H1 (cell line): ENCODE data around the gene NECAP2. TPM values are rescaled to one million over a fixed set of nuclear protein-coding genes. Genes with fewer than 3 reads are reported as not detected.

Experiments used
- CTCF ChIA-PET: fragments of 300-600 bp; sonication (Branson Sonifier 250); formaldehyde crosslinking; loops from one replicate; lab custom pipeline; 2021; ENCODE audit not compliant: partially characterized antibody; lab: Charles Lee
- POLR2A ChIA-PET: fragments of 300-600 bp; sonication (Branson Sonifier 250); formaldehyde crosslinking; loops from one replicate; lab custom pipeline; 2021; ENCODE audit warnings: inconsistent platforms; ENCODE audit not compliant: partially characterized antibody; lab: Charles Lee
- DNase-seq, 2 experiments: peaks; one replicate each; pipeline versions ENCODE4 v3.0.0 to v3.0.0-alpha.2; 2010 to 2022; ENCODE audit warnings: low spot score in 2 of 2, low read depth in 1 of 2, mixed read lengths in 1 of 2
- FAIRE-seq: peaks from 2 replicates; lab custom pipeline; 2011; peaks lifted over from hg19 to GRCh38; lab: Jason Lieb, UNC
- H2AFZ ChIP-seq: 2 replicates; pipeline ENCODE4 v1.8.1; 2012; ENCODE audit warnings: low read length, inconsistent platforms
- H2AK5ac ChIP-seq: 2 replicates; pipeline ENCODE4 v1.6.1; 2013; ENCODE audit warnings: low read depth, low read length
- H2BK120ac ChIP-seq: replicated peaks from 2 replicates; pipeline ENCODE3; 2013; ENCODE audit warnings: low read depth, low read length, inconsistent platforms
- H2BK12ac ChIP-seq: 2 replicates; pipeline ENCODE4 v1.6.1; 2013; ENCODE audit warnings: low read depth, low read length
- H2BK15ac ChIP-seq: 2 replicates; pipeline ENCODE4 v1.6.1; 2013; ENCODE audit warnings: low read length
- H2BK20ac ChIP-seq: 2 replicates; pipeline ENCODE4 v1.6.1; 2013; ENCODE audit warnings: low read length
- H2BK5ac ChIP-seq: 2 replicates; pipeline ENCODE4 v1.6.1; 2013; ENCODE audit warnings: low read depth, low read length
- H3K14ac ChIP-seq: 2 replicates; pipeline ENCODE4 v1.6.1; 2013; ENCODE audit warnings: inconsistent platforms; ENCODE audit not compliant: insufficient read length
- H3K18ac ChIP-seq: 2 replicates; pipeline ENCODE4 v1.6.1; 2013; ENCODE audit warnings: low read length; ENCODE audit errors: extremely low read depth
- H3K23ac ChIP-seq: 2 replicates; pipeline ENCODE4 v1.6.1; 2013; ENCODE audit warnings: inconsistent platforms; ENCODE audit not compliant: insufficient read length
- H3K23me2 ChIP-seq: 2 replicates; pipeline ENCODE4 v1.6.1; 2013; ENCODE audit warnings: low read depth, low read length
- H3K27ac ChIP-seq: 2 replicates; pipeline ENCODE4 v1.6.1; 2011; ENCODE audit warnings: low read depth, low read length, inconsistent platforms
- H3K27me3 ChIP-seq, 4 experiments: replicated peaks in 1 of 4; 1 replicate in 1 of 4; 2 replicates in 3 of 4; pipeline versions ENCODE4 v1.6.1 to v1.8.1; 2011 to 2013; ENCODE audit warnings: low read length in 3 of 4, mild to moderate bottlenecking in 3 of 4, inconsistent platforms in 2 of 4, mixed read lengths in 2 of 4, moderate library complexity in 1 of 4; ENCODE audit not compliant: control insufficient read depth in 3 of 4, insufficient read depth in 3 of 4; ENCODE audit errors: extremely low read depth in 1 of 4
- H3K36me3 ChIP-seq, 4 experiments: 2 replicates each; pipeline versions ENCODE4 v1.6.1 to v1.8.1; 2011 to 2013; ENCODE audit warnings: mild to moderate bottlenecking in 4 of 4, low read length in 3 of 4, moderate library complexity in 2 of 4, control low read depth in 1 of 4, inconsistent platforms in 1 of 4; ENCODE audit not compliant: insufficient read depth in 4 of 4, control insufficient read depth in 2 of 4
- H3K4ac ChIP-seq: replicated peaks from 2 replicates; pipeline ENCODE3; 2013; ENCODE audit warnings: low read length, low read depth, mixed read lengths, inconsistent platforms; ENCODE audit not compliant: insufficient read length
- H3K4me1 ChIP-seq, 4 experiments: replicated peaks in 1 of 4; 1 replicate in 1 of 4; 2 replicates in 3 of 4; pipeline versions ENCODE4 v1.6.1 to v1.8.1; 2011 to 2013; ENCODE audit warnings: low read length in 3 of 4, inconsistent platforms in 2 of 4, mixed read lengths in 1 of 4; ENCODE audit not compliant: insufficient read depth in 4 of 4, control insufficient read depth in 3 of 4
- H3K4me2 ChIP-seq, 2 experiments: 2 replicates each; pipeline versions ENCODE4 v1.6.1 to v1.8.1; 2011 to 2013; ENCODE audit warnings: low read depth in 2 of 2, low read length in 2 of 2, control low read depth in 1 of 2, inconsistent platforms in 1 of 2, mild to moderate bottlenecking in 1 of 2; ENCODE audit not compliant: insufficient read depth in 1 of 2
- H3K4me3 ChIP-seq, 4 experiments: fragments of 200-600, 300-600 bp in 1 of 4; sonication (generic), shearing (Covaris generic), sonication (Bioruptor Twin) in 1 of 4; 2 replicates each; pipeline versions ENCODE4 v1.5.1 to v1.8.1; 2011 to 2016; ENCODE audit warnings: low read length in 4 of 4, low read depth in 3 of 4, control low read depth in 2 of 4, inconsistent platforms in 2 of 4, mild to moderate bottlenecking in 2 of 4, mixed read lengths in 1 of 4, moderate library complexity in 1 of 4; ENCODE audit not compliant: insufficient read depth in 2 of 4; ENCODE audit errors: extremely low read depth in 1 of 4
- H3K56ac ChIP-seq: replicated peaks from 2 replicates; pipeline ENCODE3; 2013; ENCODE audit warnings: low read depth, mild to moderate bottlenecking, mixed read lengths, low read length, inconsistent platforms; ENCODE audit not compliant: insufficient read length
- H3K79me1 ChIP-seq: 2 replicates; pipeline ENCODE4 v1.6.1; 2013; ENCODE audit warnings: low read depth, low read length, control low read depth
- H3K79me2 ChIP-seq, 2 experiments: 2 replicates each; pipeline versions ENCODE4 v1.6.1 to v1.8.1; 2012 to 2013; ENCODE audit warnings: low read length in 2 of 2, mild to moderate bottlenecking in 2 of 2, inconsistent platforms in 1 of 2; ENCODE audit not compliant: insufficient read depth in 2 of 2, control insufficient read depth in 1 of 2
- H3K9ac ChIP-seq, 4 experiments: replicated peaks in 1 of 4; 1 replicate in 1 of 4; 2 replicates in 3 of 4; pipeline versions ENCODE4 v1.6.1 to v1.8.1; 2011 to 2013; ENCODE audit warnings: low read depth in 3 of 4, low read length in 3 of 4, control low read depth in 2 of 4, mild to moderate bottlenecking in 2 of 4, moderate library complexity in 2 of 4, inconsistent platforms in 1 of 4; ENCODE audit errors: extremely low read depth in 1 of 4
- H3K9me3 ChIP-seq, 2 experiments: 2 replicates each; pipeline versions ENCODE4 v1.6.1 to v1.8.1; 2012 to 2013; ENCODE audit warnings: mild to moderate bottlenecking in 2 of 2, moderate library complexity in 2 of 2, control low read depth in 1 of 2, inconsistent platforms in 1 of 2, low read depth in 1 of 2, low read length in 1 of 2, mixed read lengths in 1 of 2; ENCODE audit not compliant: insufficient read depth in 2 of 2
- H4K20me1 ChIP-seq, 2 experiments: replicated peaks in 1 of 2; 2 replicates each; pipeline versions ENCODE3 to v1.8.1; 2011 to 2013; ENCODE audit warnings: inconsistent platforms in 2 of 2, low read length in 2 of 2, mild to moderate bottlenecking in 1 of 2; ENCODE audit not compliant: insufficient read depth in 2 of 2, control insufficient read depth in 1 of 2
- H4K5ac ChIP-seq: 2 replicates; pipeline ENCODE4 v1.6.1; 2013; ENCODE audit warnings: low read length, low read depth, mixed read lengths, inconsistent platforms; ENCODE audit not compliant: insufficient read length
- H4K8ac ChIP-seq: 2 replicates; pipeline ENCODE4 v1.8.0; 2013; ENCODE audit warnings: mild to moderate bottlenecking, moderate library complexity, low read length, inconsistent platforms; ENCODE audit not compliant: insufficient read depth; ENCODE audit errors: extremely low read depth
- H4K91ac ChIP-seq: replicated peaks from 2 replicates; pipeline ENCODE3; 2013; ENCODE audit warnings: low read length, mixed read lengths, inconsistent platforms; ENCODE audit not compliant: insufficient read length
- CBX5 ChIP-seq: fragments of 300-800, 300-1000 bp; sonication (generic); IDR thresholded peaks from 2 replicates; pipeline ENCODE4 v1.7.1; 2016; ENCODE audit warnings: antibody characterized with exemption, low read length, low read depth
- CHD2 ChIP-seq: IDR thresholded peaks from 2 replicates; pipeline ENCODE4 v1.6.1; 2012; ENCODE audit warnings: low read length, improper control_type of control experiment
- FOSL1 ChIP-seq: IDR thresholded peaks from 2 replicates; pipeline ENCODE4 v1.6.1; 2011; ENCODE audit warnings: mild to moderate bottlenecking, low read depth, low read length, moderate library complexity; ENCODE audit not compliant: insufficient read depth
- SIRT6 ChIP-seq: IDR thresholded peaks from one replicate; pipeline ENCODE4 v1.7.1; 2012; ENCODE audit warnings: low read length, inconsistent platforms
- SIX5 ChIP-seq: IDR thresholded peaks from 2 replicates; pipeline ENCODE4 v1.6.1; 2011; ENCODE audit warnings: mild to moderate bottlenecking, low read depth, low read length
- WGBS, 2 experiments: shearing (Covaris generic) in 1 of 2; methylation state at CpG; one replicate each; pipeline versions ENCODE4 v1.1.6 to v1.1.7; 2013 to 2015; ENCODE audit warnings: low lambda C conversion rate in 2 of 2, mixed read lengths in 2 of 2, inconsistent platforms in 1 of 2, low coverage in 1 of 2, missing lambda C conversion rate in 1 of 2; ENCODE audit not compliant: insufficient replicate concordance in 2 of 2, insufficient coverage in 1 of 2, insufficient read length in 1 of 2; ENCODE audit errors: extremely low coverage in 1 of 2, missing lambda C conversion rate in 1 of 2; 5-methylcytosine and 5-hydroxymethylcytosine counted together
- polyA plus RNA-seq, 7 experiments: library from polyadenylated mRNA; depleted of rRNA in 3 of 7; stranded (reverse) in 5 of 7; unstranded in 2 of 7; fragments of >200 nt in 5 of 7; fragments of 200-250 nt in 2 of 7; gene quantifications; 1 replicate in 5 of 7; 2 replicates in 1 of 7; 4 replicates in 1 of 7; pipeline versions ENCODE4 v1.2.1 to v1.2.3, GENCODE V29; 2011 to 2013; ENCODE audit warnings: missing spikeins in 2 of 7, mixed read lengths in 2 of 7
- total RNA-seq: library from RNA; stranded (reverse); fragmentation: NEBNext Ultra II Directional; extraction: Animal tissue kit (Norgen Biotek cat#: 25700); gene quantifications from 2 replicates; pipeline ENCODE4 v1.2.1, GENCODE V29; 2021

Gene NECAP2
- total and polyA plus RNA-seq, 2 of the 8 experiments (the other 6 are each of a cell fraction or from before 2014, with no cell fraction given), result 24.4 to 29.7 TPM

DNA sequence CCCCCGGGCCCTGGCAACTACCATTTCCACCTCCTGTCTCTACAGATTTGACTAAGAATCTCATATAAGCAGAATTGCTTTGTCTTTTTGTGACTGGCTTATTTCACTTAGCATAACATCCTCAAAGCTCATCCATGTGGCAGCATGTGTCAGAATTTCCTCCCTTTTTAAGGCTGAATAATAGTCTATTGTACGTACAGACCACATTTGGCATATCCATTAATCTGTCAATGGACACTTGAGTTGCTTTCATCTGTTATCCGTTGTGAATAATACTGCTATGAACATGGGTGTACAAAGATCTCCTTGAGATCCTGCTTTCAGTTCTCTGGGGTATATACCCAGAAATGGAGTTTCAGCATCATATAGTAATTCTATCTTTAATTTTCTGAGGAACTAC lies 27.3 kb upstream of the NECAP2 start:
- FAIRE-seq (no peak), DNase-seq (no peak)
- H3K14ac ChIP-seq, result no peak overlapping the region
- CTCF ChIA-PET, result interaction anchor here (1.1 to 1.2 kb wide), 2 partner anchors 20 to 27 kb away, joined by 3 read pairs; partner anchors contain the start of gene NECAP2
- H3K56ac ChIP-seq, result no peak overlapping the region
- H2BK12ac ChIP-seq, result no peak overlapping the region
- no peak overlapping the region for H3K9ac ChIP-seq
- H3K27ac ChIP-seq, result no peak overlapping the region
- no peaks in the 10 kb centered on the region; a peak in 1 of 7 replicates for H3K27me3 ChIP-seq
- peaks cover 0 to 2% (median 0%) of the 10 kb centered on the region in 4 experiments; a peak in 1 of 7 replicates for H3K4me1 ChIP-seq
- no peak overlapping the region for H2BK15ac ChIP-seq
- no peak overlapping the region for H3K4me3 ChIP-seq
- no peaks in the 10 kb centered on the region for H3K79me2 ChIP-seq
- H2AK5ac ChIP-seq, result no peak overlapping the region
- POLR2A ChIA-PET, result interaction anchor here (0.6 kb wide), 1 partner anchor 822 kb away, joined by 3 read pairs; no protein-coding TSS in a partner anchor
- no peak overlapping the region for H2BK20ac ChIP-seq
- H3K4me2 ChIP-seq, result no peak overlapping the region
- no peak overlapping the region for H4K5ac ChIP-seq
- H3K18ac ChIP-seq, result no peak overlapping the region
- no peak overlapping the region for H2BK120ac ChIP-seq
- no peak overlapping the region for H4K8ac ChIP-seq
- no peak overlapping the region for H2AFZ ChIP-seq
- 85% methylated on average over 3 of the region's 3 CpGs; no CpG with 5 or more reads in 1 of the 2 experiments for WGBS, 2 experiments
- no peaks in the 10 kb centered on the region for H4K20me1 ChIP-seq
- no peak for TF ChIP-seq SIRT6
- no peak for TF ChIP-seq CHD2
- TF ChIP-seq FOSL1, result no peak
- no peak for TF ChIP-seq CBX5
- no peak for TF ChIP-seq SIX5
- no peaks in the 10 kb centered on the region for H3K79me1 ChIP-seq
- H3K23me2 ChIP-seq, result no peaks in the 10 kb centered on the region
- H3K4ac ChIP-seq, result no peak overlapping the region
- no peaks in the 10 kb centered on the region for H3K36me3 ChIP-seq
- no peaks in the 10 kb centered on the region for H3K9me3 ChIP-seq
- H3K23ac ChIP-seq, result no peak overlapping the region
- no peak overlapping the region for H2BK5ac ChIP-seq
- no peak overlapping the region for H4K91ac ChIP-seq
